NCI-H524 (cell line): Measurements from ENCODE around the gene DEPDC7.
A peak's percentile ranks its signal among the peaks of the same experiment; 100 is the strongest.
"Not testable (repeated sequence)": the region's sequence is repeated elsewhere in the genome, so short reads cannot be mapped to it uniquely, and the experiment has no call there.

Experiments used
- DNase-seq, 2 experiments: peaks; one replicate each; lab custom pipeline; 2025; lab: John Stamatoyannopoulos, UW

Gene DEPDC7

DNA sequence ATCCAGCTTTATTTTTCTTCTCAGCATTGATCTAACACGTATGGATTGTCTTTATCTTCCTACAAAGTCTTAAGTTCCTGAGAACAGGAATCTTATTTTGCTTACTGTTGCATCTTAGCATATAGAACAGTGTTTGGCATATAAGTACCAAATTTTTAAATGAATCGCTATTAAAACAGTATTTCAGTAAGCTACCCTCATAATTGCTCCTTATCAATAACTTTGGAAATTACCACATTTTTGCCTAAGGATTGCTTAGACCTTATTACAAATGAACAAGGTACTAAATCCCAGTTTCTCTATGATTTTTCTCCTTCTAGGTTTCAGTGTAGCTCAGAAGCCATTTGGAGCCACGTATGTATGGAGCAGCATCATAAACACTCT lies 9.7 kb downstream of the DEPDC7 start:
- no peak for DNase-seq

DNA sequence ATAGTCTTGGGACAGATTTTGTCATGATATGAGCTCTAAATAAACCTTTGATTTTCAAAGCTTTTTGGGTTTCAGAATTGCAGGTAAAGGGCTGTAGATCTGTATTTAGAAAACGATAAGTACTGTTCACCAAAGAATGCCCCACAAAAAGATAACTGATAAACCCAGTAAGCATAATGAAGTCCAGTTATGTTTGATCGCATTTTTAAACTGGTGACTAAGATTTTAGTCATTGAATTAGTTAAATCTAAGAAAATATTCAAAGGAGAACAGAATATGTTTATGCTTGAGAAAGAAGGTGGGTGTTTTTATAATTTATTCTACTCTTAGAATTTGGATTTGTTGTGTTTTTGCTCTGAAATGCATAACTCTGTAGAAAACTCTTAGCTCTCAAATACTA lies 11.6 kb downstream of the DEPDC7 start:
- DNase-seq = no peak

DNA sequence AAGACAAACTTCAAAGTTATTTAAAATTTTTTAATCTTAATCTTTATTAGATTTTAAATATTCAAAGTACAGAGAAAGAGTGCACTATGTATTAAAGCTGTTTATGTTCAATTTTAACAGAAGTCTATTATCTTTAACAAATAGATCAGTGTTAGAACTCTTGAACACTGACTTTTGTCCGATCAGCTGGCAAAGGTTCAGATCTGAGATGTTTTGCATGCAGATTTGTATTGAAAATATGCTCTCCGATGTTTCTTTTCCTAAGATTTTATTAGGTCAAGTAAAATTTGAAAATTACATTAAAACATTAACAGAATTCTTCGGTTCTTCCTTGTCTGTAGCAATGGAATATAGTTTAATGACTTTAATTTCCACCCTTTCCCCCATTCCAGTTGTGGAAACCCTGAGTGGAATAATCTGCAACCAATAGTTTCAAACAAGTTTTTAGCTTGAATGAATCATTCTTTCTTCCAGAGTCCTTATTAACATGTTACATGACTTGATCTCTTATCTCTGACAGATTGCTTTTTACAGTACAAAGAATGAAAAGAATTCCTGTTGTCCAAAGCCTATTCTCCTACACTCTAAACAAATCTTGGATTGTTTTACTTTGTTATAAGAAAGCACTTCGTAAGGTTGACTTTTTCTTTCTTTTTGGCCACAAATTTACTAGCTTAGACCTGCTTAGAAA lies 12.3 kb downstream of the DEPDC7 start:
- no peak for DNase-seq

DNA sequence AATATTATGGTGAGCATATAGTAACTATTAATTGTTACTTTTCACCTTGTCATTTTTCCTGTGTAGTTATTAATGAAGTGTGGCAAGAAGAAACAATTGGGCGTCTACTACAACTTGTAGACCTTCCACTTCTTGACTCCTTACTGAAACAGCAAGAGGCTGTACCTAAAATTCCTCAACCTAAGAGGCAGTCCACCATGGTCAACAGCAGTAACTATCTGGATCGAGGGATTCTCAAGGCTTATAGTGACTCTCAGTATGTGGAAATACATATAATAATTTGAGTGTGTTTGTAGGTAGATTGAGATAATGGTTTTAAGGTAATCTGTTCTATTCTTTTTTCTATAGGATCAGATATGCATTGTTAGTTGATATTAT lies 12.8 kb downstream of the DEPDC7 start:
- DNase-seq = no peak

DNA sequence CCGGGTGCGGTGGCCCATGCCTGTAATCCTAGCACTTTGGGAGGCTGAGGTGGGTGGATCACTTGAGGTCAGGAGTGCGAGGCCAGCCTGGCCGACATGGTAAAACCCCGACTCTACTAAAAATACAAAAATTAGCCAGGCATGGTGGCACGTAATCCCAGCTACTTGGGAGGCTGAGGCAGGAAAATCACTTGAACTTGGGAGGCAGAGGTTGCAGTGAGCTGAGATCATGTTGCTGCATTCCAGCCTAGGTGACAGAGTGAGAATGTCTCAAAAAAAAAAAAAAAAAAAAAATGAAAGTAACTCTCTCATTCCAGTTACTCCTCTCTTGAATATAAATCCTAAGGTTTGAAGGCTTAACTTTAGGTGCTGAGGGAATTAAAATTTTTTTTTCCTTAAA lies 13.5 kb downstream of the DEPDC7 start:
- not testable (repeated sequence) for DNase-seq

DNA sequence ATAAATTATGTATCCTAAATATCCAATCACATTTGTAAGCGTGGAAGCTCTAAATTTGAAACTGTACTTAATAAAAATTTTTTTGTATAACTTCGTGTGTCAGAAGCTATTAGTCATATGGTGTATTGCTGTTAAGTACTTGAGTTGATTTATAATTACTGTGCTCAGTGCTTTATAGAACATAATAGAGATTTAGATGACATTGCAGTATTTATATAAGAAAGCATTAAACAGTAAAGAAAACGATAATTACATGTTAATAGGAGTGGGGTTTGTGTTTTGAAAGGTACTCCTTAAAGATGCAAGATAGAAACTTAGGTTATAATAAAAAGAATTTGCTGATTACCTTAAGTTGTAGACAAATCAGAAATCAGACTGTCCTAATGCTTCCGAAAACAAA lies 17.8 kb downstream of the DEPDC7 start:
- DNase-seq = no peak

DNA sequence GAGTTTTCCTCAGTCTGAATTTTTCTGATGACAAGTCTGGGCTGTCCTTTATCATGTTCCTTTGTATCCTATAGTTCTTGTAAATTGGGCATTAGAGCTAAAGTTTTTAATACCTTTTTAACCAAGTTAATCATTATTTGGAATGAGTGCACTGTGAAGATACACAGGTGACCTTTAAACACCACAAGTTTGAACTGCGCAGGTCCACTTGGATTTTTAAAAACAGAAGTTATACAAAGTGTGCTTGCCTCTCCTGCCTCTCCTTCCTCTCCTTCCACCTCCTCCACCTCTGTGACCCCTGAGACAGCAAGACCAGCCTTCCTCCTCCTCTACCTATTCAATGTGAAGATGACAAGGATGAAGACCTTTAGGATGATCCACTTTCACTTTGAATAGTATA lies 19.3 kb downstream of the DEPDC7 start:
- no peak for DNase-seq

DNA sequence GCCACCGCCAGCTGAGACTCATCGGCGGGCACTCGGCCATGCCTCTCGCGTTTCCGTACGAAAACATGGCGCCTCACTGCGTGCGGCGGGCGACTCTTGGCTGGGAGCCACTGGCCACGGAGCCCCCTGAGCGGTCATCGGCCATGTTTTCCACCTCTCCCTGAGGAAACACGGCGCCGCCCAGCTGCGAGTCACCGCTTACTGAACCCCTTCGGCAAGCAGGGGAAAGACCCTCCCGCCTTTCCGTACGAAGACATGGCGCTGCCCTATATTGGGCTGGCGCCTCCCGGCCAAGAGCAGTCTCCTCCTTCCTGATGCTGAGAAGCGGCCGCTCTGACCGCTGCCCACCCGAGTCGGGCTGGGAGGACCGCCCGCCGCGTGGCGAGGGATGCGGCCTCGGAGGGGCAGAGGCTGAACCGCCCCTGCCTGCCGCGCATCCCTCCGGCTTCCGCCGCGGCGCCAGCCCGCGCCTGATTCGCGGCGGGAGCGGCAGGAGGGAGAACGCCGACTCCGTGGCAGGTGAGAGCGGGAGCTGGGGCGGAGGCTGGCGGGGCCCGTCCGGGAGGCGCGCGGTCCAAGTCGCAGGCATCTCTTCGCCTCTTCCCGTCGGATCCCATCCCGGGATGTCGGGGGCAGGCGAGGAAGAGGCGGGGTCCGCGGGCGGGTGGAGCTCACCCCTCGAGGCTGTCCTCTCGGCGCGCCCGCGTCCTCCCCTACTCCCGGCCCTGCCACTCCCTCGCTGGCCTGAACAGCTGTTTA lies 23.8 kb downstream of the DEPDC7 start, which contains the start of gene TCP11L1:
Gene TCP11L1 (plus strand): TSS at position 299 of the 759 bp plus-strand sequence. CDS start 4,202 bp downstream, outside the sequence.
- DNase-seq = peak; percentile 85 to 91

DNA sequence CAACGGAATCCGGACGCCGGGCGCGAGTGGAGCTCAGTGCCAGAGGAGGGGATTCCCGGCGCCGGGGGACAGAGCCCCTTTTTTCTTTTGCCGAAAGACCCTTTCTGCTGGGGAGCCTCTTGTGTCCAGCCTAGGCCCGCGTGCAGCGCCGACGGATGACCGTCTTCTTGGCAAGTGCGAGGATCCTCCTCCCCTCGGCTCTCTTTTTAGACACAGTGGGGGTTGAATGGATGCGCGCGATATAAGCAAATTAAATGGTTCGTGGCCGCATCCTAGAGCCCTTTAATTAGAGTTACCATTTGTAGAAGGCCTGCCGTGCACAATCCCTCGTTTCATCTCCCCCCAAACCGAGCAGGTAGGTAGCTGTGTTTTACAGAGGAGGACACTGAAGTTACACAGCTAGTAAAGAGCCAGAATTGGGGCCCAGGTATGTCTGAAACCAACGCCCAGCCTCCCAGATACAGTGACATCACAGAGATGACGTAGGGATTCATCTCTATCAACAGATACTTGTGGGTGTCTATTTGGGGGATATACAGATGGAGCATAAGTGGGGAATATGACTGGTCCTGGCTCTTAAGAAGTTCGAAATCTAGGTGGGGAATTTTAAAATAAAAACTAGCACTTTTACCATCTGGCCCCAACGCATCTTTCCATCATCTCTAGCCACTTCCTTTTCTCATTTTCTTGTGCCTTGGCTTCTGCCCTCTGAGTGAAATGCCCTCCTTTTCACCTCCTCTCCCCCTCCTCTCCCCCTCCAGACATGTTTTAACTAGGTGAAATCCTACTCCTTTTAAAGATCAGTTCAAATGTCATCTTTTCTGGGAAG lies 24.6 kb downstream of the DEPDC7 start:
- peak in 1 of 2 experiments; percentile 23 for DNase-seq

DNA sequence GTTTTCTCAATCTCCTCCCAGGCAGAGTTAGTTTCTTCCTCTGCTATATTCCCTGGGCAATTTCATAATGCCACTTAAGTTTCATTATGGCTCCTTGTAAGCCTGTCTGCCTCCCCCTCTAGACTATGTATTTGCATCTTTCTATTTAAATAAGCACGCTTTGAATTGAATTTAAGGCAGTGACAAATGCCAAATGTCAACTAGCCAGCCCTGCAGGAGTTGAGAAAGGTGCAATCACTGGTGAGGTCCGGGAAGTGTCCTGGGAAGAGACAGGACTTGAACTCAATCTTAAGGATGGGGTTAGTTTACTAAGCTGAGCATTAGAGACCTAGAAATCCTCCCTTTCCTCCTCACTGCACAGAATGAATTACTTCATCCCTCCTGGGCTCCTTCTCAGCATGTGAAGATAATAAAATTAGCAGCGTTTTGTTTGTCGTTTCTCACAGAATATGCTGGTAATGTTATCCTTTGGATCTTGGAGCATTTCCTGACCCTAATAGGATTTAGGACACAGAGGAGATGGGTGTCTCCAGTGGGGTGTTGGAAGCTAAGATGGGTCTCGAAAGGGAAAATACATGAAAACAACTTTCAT lies 25.3 kb downstream of the DEPDC7 start:
- no peak for DNase-seq

DNA sequence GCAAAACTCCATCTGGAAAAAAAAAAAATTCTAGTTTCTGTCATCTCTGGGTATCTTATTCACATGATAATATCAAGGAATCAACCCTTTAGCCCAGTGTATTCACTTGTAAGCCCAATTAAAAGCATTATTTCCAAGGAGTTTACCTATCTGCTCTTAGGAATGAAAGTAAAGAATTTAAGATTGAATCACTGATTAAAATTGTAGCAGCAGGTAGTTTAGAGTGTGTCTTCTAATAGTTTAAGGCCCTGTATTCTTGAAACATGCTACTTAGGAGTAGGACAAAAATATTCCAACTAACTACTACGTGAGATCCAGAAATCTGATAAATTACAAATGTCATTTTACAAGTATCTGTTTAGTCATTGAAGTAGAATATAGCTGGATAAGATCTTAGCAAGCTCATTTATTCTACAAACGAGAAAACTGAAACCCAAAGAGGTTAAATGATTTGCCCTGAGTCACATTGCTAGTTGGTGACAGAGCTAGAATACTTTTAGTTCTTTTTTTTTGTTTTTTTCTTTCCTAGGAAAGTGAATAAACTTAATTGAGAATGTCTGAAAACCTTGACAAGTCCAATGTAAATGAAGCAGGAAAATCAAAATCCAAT lies 27.6 kb downstream of the DEPDC7 start:
- DNase-seq = no peak

DNA sequence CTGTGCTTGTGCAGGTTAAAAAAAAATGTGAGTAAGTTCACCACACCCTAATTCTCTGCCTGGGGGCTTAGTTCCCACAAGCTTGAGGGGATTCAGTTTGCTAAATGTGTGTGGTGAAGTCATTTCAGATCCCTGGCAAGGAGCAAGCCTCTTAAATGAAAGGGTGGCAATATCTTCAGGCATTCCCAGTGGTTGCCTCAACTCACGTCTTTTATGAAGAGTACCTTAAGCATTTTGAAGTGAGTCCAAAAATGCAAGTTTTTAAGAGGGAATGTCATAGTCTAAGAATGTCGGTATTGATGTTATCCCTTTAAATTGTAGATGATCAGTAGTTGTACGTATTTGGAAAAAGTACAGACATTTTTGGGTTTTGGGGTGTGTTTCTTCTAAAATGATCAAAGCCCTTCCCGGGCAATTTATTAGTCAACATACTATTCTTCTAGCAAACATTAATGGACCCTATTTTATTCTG lies 28.6 kb downstream of the DEPDC7 start:
- DNase-seq = no peak

DNA sequence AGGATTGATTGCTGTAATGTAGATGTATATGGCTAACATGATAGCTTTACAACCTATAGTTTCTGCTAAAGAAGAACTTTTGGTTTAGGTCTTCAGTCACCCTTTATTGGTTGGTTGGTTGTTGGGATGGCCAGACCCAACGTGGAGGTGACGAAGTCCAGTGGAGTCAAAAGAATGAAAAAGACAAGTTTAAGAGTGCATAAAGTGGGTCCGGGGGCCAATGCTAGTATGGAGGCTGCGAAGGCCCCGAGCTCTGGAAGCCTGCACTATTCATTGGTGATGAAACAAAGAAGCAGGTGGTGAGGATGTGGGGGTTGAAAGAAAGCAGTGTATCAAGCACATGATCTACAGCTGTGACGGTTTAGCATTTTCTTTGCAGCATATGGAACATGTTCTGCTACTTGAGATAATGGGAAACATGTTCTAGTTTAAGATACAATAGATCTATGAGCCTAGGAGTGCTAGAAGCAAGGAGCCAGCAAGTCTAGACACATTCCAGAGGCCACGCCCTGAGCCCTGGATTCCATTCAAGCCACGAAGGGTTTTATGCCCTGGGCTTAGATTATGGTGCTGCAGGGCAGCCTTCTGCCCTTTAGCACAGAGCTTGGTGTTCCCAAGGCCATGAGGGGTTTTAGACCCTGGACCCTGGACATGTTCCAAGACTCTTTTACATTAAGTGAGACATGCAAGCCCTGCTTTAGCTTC lies 30.0 kb downstream of the DEPDC7 start:
- DNase-seq = peak; percentile 37 to 74

DNA sequence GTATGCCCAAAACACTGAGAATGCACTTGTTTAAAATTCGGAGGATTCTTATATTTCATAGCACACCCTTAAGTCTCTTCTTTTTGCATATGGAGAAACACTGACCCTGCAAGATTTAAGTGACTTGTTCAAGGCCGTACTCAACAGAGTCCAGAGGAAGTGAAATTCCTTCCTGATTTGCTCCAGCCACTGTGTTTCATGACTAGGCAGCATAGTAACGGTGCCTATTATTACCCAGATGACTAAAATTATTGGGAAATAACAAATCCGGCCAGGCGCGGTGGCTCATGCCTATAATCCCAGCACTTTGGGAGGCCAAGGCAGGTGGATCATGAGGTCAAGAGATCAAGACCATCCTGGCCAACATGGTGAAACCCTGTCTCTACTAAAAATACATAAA lies 33.0 kb downstream of the DEPDC7 start:
- not testable (repeated sequence) for DNase-seq

DNA sequence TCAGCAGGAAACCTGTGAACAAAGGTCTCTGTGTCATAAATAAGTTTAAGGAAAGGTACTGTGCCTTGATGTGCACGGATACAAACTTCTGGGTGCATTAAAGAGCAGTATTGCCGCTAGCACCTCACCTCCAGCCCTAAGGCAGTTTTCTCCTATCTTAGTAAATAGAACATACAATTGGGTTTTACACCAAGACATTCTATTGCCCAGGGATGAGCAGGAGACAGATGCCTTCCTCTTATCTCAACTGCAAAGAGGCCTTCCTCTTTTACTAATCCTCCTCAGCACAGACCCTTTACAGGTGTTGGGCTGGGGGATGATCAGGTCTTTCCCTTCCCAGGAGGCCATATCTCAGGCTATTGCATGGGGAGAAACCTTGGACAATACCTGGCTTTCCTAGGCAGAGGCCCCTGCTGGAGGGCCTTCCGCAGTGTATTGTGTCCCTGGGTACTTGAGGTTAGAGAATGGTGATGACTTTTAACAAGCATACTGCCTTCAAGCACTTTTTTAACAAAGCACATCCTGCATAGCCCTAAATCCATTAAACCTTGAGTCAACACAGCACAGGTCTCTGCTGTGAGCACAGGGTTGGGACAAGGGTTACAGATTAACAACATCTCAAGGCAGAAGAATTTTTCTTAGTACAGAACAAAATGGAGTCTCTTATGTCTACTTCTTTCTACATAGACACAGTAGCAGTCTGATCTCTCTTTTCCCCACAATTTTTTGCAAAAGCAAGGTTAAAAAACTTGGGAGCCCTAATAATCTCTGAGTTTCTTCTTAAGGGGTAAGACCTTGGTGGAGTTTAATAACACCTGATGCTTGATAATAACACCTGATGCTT lies 34.1 kb downstream of the DEPDC7 start:
- peak in 1 of 2 experiments; percentile 30 for DNase-seq

DNA sequence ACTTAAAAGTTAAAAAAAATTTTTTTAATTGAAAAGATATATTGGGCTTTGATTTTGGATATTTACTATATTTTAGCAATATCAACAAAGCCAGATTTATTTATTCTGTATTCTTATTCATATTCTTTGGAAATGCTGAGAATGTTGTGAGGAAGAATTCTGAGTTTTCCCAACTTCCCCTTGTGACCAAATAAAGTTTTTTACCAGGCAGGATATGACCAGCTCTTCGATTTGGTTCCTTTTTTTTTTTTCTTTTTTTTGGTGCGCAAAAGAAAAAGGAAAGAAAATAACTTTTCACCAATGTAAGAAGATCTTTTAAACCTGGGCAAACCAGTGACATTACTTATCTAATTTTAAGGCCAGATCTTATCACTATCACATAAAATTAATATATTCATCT lies 36.6 kb downstream of the DEPDC7 start:
- no peak for DNase-seq

DNA sequence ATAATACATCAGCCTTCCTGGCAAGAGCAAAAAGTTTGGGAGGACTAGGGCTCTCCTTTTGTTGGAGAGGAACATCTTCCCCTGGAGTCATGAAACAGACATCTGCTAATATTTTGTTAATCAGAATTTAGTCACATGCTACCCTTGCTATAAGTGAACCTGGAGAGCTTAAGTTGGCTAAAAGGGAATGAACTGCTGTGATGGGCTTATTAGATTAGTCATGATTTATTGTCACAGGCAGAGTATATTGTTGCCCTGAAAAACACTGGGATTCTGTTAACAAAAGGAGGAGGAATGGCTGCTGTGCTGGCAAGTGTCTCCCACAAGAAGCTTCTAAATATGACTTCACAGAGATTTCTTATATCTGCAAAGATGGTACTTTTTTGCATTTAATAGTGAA lies 39.7 kb downstream of the DEPDC7 start:
- peak in 1 of 2 experiments; percentile 27 for DNase-seq

DNA sequence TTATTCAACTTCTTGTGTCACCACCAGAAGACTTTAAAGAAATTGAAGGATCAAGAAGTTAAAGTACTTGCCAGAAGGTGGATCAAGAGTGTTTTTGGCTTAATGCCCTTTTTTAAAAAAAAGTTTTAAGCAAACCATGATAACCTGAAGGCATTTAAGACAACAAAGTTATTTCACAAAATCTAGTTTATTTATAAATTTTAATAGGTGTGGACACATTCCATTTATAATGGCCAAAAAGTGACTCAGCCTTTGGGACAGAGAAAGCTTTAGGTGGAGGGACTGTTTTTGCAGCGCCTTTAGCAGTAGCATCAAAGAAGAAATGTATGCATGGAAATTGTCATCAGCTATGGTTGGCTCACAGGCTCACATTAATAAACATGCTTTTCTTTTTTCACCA lies 41.6 kb downstream of the DEPDC7 start:
- no peak for DNase-seq

DNA sequence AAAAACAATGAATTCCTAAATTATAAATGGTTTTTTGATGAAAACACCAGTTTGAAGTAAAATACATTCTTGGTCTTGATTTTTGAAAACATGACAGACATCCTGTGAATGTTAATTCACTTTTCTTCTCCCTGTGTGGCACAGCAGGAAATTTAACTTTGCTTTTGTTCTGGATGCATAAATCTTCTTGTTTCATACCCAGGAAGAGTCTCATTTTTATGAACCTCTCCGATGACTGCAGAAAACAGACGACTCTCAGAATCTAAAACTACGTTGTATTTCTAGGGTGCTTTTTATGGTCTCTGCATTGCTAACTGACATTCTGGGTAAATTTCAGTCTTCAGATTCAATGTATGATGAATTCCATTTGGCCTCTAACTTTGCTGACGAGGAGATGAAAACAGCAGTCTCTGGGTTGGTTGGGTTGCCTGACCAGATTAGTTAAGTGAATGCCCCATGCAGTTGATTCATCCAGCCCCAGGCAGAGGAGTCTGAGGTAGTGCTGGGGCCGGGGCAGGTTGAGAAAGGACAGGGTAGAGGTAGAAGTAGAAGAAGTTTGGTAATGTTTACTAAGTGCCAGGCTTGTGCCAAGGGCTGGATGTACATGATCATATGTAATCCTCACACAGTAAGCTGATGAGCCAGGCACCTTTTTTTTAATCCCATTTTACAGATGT lies 43.8 kb downstream of the DEPDC7 start:
- DNase-seq = no peak

DNA sequence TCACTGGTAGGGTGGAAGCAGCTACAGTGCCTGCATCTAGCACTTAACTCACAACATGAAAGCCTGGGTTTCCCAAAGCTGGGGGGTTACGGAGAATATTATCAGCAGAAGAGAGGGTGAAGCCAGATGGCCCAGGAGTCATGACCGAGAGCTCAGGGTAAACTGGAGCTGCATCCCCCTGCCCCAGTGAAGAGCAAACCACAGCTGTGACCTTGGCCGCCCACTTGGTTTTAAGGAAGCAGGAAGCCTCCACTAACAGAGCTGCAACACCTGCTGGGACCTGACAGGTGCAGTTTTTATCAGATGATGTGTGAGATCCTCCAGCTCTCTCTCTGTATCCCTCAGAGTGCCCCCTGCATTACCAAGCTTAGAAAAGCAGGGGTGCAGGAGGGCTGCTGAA lies 44.6 kb downstream of the DEPDC7 start:
- peak in 1 of 2 experiments; percentile 6 for DNase-seq
